Peyer's patch (tissue), 4 donors: ENCODE results near the gene NDUFC2. TPM values are rescaled to one million over a fixed set of nuclear protein-coding genes. Genes with fewer than 3 reads are reported as not detected.
"Not testable (repeated sequence)": the region's sequence is repeated elsewhere in the genome, so short reads cannot be mapped to it uniquely, and the experiment has no call there.

Experiments used
- DNase-seq, 3 donors: peaks; one replicate each; pipeline ENCODE4 v3.0.0-alpha.2; 2017 to 2019
- H3K27ac ChIP-seq, 4 donors: fragments of 200-600 bp; sonication (generic); one replicate each; pipeline ENCODE4 v1.5.1; 2016 to 2019
- H3K27me3 ChIP-seq, 2 donors: fragments of 200-600 bp; sonication (generic); one replicate each; pipeline ENCODE4 v1.5.1; 2019
- H3K36me3 ChIP-seq, 3 donors: fragments of 200-600 bp; sonication (generic); one replicate each; pipeline ENCODE4 v1.5.1; 2016 to 2019
- H3K4me1 ChIP-seq, 4 donors: fragments of 200-600 bp; sonication (generic); one replicate each; pipeline ENCODE4 v1.5.1; 2016 to 2019
- H3K4me3 ChIP-seq, 4 donors: fragments of 200-600 bp; sonication (generic); 1 replicate in 3 of 4; 2 replicates in 1 of 4; pipeline ENCODE4 v1.5.1; 2016 to 2019; ENCODE audit warnings: mild to moderate bottlenecking in 1 of 4
- H3K9me3 ChIP-seq, 4 donors: fragments of 200-600 bp; sonication (generic); one replicate each; pipeline ENCODE4 v1.5.1; 2016 to 2019; ENCODE audit warnings: mild to moderate bottlenecking in 1 of 4
- POLR2A ChIP-seq, 2 donors: fragments of 450-650 bp; IDR thresholded peaks; one replicate each; pipeline ENCODE4 v1.5.1; 2017; ENCODE audit warnings: antibody characterized with exemption in 2 of 2, mild to moderate bottlenecking in 2 of 2, moderate library complexity in 2 of 2
- total RNA-seq, 4 donors: library from RNA; depleted of rRNA; stranded (reverse); fragments of >200 nt; gene quantifications; one replicate each; pipeline ENCODE4 v1.1.0, GENCODE V29; 2016
- TF ChIP-seq, protein P1 (sequence below), 6 experiments: fragments of 450-650 bp in 4 of 6; fragments of 200-600 bp in 2 of 6; sonication (generic) in 1 of 6; IDR thresholded peaks; one replicate each; pipeline ENCODE4 v1.5.1; 2017 to 2019; ENCODE audit warnings: antibody characterized with exemption in 6 of 6, mild to moderate bottlenecking in 3 of 6, moderate library complexity in 1 of 6

NDUFC2 gene
- total RNA-seq, 4 donors from 2014 or later = 47.0 to 159 (median 117) TPM

DNA sequence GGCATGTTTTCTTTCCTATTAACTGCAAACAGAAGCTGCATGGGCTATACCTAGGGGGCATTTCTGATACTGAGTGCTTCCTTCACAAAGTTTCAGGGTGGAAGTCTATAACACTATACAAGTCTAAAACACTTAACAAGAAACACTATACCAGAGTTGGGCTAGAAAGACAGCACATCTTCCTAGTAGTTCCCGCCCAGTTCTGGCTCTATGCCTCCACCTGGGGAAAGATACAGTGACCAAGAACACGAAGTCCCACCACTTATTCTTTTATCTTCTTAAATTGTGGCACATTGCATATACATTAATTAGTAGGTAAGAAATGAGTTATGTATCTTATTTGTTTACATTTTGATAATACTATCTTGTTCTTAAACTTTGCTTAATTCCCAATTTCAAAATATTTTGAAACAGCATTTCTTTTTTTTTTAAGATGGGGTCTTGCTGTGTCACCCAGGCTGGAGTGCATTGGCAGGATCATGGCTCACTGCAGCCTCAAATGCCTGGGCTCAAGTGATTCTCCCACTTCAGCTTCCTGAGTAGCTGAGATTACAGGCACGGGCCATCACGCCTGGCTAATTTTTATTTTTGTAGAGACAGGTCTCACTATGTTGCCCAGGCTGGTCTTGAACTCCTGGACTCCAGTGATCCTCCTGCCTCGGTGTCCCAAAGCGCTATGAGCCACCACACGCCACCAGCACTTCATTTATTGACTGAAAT lies 18.2 kb upstream of the NDUFC2 start:
- H3K36me3 ChIP-seq = peaks cover 0 to 16% (median 0%) of the 10 kb centered on the region in 3 donors
- H3K27me3 ChIP-seq = no peaks in the 10 kb centered on the region
- no peak overlapping the region for H3K27ac ChIP-seq
- H3K9me3 ChIP-seq = no peaks in the 10 kb centered on the region
- no peak overlapping the region for H3K4me3 ChIP-seq
- no peak for TF ChIP-seq POLR2A (IDR thresholded peaks at IDR 0.05)
- TF ChIP-seq, protein P1, sequence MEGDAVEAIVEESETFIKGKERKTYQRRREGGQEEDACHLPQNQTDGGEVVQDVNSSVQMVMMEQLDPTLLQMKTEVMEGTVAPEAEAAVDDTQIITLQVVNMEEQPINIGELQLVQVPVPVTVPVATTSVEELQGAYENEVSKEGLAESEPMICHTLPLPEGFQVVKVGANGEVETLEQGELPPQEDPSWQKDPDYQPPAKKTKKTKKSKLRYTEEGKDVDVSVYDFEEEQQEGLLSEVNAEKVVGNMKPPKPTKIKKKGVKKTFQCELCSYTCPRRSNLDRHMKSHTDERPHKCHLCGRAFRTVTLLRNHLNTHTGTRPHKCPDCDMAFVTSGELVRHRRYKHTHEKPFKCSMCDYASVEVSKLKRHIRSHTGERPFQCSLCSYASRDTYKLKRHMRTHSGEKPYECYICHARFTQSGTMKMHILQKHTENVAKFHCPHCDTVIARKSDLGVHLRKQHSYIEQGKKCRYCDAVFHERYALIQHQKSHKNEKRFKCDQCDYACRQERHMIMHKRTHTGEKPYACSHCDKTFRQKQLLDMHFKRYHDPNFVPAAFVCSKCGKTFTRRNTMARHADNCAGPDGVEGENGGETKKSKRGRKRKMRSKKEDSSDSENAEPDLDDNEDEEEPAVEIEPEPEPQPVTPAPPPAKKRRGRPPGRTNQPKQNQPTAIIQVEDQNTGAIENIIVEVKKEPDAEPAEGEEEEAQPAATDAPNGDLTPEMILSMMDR (IDR thresholded peaks at IDR 0.05) = no peak
- H3K4me1 ChIP-seq = no peaks in the 10 kb centered on the region
- no peak for DNase-seq

DNA sequence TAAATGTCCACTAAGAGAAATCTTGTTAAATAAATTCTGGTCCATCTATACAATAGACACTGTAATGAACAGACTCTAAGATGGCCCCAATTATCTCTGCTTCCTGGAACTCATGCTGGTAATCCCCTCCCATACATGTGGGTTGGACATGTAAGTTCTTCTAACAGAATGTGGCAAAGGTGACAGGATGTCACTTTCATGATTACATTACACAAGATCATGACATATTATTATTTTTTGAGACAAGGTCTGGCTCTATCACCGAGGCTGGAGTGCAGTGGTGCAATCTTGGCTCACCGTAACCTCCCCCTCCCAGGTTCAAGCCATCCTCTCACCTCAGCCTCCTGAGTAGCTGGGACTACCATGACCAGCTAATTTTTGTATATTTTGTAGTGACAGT lies 14.6 kb upstream of the NDUFC2 start:
- no peaks in the 10 kb centered on the region for H3K9me3 ChIP-seq
- no peak overlapping the region for H3K27ac ChIP-seq
- no peaks in the 10 kb centered on the region for H3K27me3 ChIP-seq
- no peak for TF ChIP-seq POLR2A (IDR thresholded peaks at IDR 0.05)
- TF ChIP-seq, protein P1 (IDR thresholded peaks at IDR 0.05) = no peak
- no peaks in the 10 kb centered on the region for H3K36me3 ChIP-seq
- DNase-seq = no peak
- H3K4me3 ChIP-seq = no peak overlapping the region
- no peaks in the 10 kb centered on the region for H3K4me1 ChIP-seq

DNA sequence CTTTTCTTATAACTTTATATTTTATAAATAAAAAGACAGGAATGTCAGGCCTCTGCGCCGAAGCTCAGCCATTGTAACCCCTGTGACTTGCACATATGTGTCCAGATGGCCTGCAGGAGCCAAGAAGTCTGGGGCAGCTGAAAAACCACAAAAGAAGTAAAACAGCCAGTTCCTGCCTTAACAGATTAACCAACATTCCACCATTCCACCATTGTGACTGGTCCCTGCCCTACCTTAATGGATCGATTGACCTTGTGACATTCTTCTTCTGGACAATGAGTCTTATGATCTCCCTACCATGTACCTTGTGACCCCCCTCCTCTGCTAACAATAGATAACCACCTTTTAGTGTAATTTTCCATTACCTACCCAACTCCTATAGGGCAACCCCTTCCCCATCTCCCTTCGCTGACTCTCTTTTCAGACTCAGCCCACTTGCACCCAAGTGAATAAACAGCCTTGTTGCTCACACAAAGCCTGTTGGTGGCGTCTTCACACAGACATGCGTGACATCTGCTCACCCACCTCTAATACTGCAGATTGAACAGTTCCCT lies 6.9 kb upstream of the NDUFC2 start:
- not testable (repeated sequence) for H3K4me3 ChIP-seq, H3K36me3 ChIP-seq, H3K27me3 ChIP-seq, H3K4me1 ChIP-seq, H3K27ac ChIP-seq, DNase-seq, H3K9me3 ChIP-seq

DNA sequence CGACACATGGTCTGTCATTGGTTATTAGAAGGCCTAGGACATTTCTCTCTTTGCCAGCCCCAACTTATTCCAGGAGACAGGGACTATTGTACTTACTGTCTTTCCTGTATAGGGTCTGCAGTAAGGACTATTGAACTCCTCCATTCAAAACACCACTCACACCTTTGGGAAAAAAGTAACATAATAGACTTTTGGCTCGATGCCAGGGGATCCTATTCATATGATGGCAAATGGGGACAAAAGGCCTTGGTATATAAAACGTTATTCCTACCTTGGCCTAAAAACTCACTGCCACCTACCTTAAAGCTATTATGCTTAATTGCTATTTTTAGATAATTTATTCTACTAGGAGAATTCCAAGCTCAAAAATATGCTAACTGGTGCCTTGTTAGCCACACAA lies 6.3 kb upstream of the NDUFC2 start:
- H3K27ac ChIP-seq = no peak overlapping the region
- no peak for DNase-seq
- H3K9me3 ChIP-seq = no peaks in the 10 kb centered on the region
- no peaks in the 10 kb centered on the region for H3K27me3 ChIP-seq
- H3K36me3 ChIP-seq = no peaks in the 10 kb centered on the region
- TF ChIP-seq POLR2A (IDR thresholded peaks at IDR 0.05) = no peak
- TF ChIP-seq, protein P1 (IDR thresholded peaks at IDR 0.05) = no peak
- no peaks in the 10 kb centered on the region for H3K4me1 ChIP-seq
- no peak overlapping the region for H3K4me3 ChIP-seq

DNA sequence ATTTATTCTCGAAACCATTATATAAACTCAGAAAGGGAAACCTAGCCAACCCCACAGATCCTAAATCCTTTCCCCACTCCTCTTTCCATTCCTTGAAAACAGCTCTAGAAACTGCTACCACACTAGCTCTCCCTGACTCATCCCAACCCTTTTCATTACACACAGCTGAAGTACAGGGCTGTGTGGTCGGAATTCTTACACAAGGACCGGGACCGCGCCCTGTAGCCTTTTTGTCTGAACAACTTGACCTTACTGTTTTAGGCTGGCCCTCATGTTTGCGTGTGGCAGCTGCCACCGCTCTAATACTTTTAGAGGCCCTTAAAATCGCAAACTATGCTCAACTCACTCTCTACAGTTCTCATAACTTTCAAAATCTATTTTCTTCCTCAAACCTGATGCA lies 4.8 kb upstream of the NDUFC2 start:
- DNase-seq, H3K36me3 ChIP-seq, H3K27me3 ChIP-seq, H3K4me1 ChIP-seq, H3K27ac ChIP-seq, H3K4me3 ChIP-seq, H3K9me3 ChIP-seq: not testable (repeated sequence)

DNA sequence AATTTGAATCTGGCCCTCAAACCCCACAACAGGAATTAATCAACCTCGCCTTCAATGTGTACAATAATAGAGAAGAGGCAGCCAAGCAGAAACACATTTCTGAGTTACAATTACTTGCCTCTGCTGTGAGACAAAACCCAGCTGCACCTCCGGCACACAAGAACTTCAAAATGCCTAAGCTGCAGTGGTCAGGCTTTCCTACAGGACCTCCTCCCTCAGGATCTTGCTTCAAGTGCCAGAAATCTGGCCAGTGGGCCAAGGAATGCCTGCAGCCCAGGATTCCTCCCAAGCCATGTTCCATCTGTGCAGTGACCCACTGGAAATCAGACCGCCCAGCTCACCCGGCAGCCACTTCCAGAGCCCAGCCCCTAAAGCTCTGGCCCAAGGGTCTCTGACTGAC lies 3.4 kb upstream of the NDUFC2 start:
- H3K27ac ChIP-seq = no peak overlapping the region
- TF ChIP-seq, protein P1 (IDR thresholded peaks at IDR 0.05) = no peak
- TF ChIP-seq POLR2A (IDR thresholded peaks at IDR 0.05) = no peak
- H3K4me1 ChIP-seq = peaks cover 0 to 10% (median 3%) of the 10 kb centered on the region in 4 donors
- no peak for DNase-seq
- no peaks in the 10 kb centered on the region for H3K9me3 ChIP-seq
- no peaks in the 10 kb centered on the region for H3K36me3 ChIP-seq
- H3K27me3 ChIP-seq = no peaks in the 10 kb centered on the region
- no peak overlapping the region for H3K4me3 ChIP-seq
